Adrenal gland (tissue), 12 donors: ENCODE data around the gene WIPI1. TPM values are rescaled to one million over a fixed set of nuclear protein-coding genes. Genes with fewer than 3 reads are reported as not detected.

Source experiments
- DNase-seq, 7 donors: peaks; one replicate each; pipeline ENCODE4 v3.0.0-alpha.2; 2019 to 2020
- H3K27ac ChIP-seq, 5 donors: fragments of 200-600 bp; sonication (generic) in 4 of 5; 1 replicate in 3 of 5; 2 replicates in 2 of 5; pipeline versions ENCODE4 v1.5.1 to v1.8.0; 2016 to 2020; ENCODE audit warnings: mild to moderate bottlenecking in 1 of 5
- H3K27me3 ChIP-seq: fragments of 200-600 bp; 2 replicates; pipeline ENCODE4 v1.8.0; 2021
- H3K36me3 ChIP-seq, 2 donors: fragments of 200-600 bp; replicated peaks in 1 of 2; 1 replicate in 1 of 2; 2 replicates in 1 of 2; pipeline versions ENCODE4 v1.5.1 to v1.8.0; 2018 to 2022
- H3K4me1 ChIP-seq, 2 donors: fragments of 200-600 bp; replicated peaks in 1 of 2; 1 replicate in 1 of 2; 2 replicates in 1 of 2; pipeline versions ENCODE4 v1.5.1 to v1.8.0; 2018 to 2021
- H3K4me3 ChIP-seq, 4 donors: fragments of 200-600 bp; sonication (generic) in 3 of 4; one replicate each; pipeline ENCODE4 v1.5.1; 2016 to 2018
- H3K9me3 ChIP-seq, 3 donors: fragments of 200-600 bp; sonication (generic) in 1 of 3; replicated peaks in 1 of 3; 1 replicate in 2 of 3; 2 replicates in 1 of 3; pipeline versions ENCODE4 v1.5.1 to v1.8.0; 2016 to 2021
- POLR2A ChIP-seq, 2 donors: fragments of 450-650 bp; IDR thresholded peaks; one replicate each; pipeline ENCODE4 v1.6.1; 2017; ENCODE audit warnings: antibody characterized with exemption in 2 of 2, mild to moderate bottlenecking in 2 of 2, moderate library complexity in 1 of 2
- WGBS, 4 donors: extraction: QIAGEN DNeasy Blood & Tissue Kit in 2 of 4; methylation state at CpG; one replicate each; pipeline versions ENCODE4 v1.1.5 to v1.1.7; 2013 to 2017; 5-methylcytosine and 5-hydroxymethylcytosine counted together
- intact Hi-C, 2 donors: fragments of 100-400 bp; cut with DNase I; formaldehyde crosslinking; loops; one replicate each; pipeline versions ENCODE4 v1.14.1 to v1.15.0; 2022 to 2023
- polyA plus RNA-seq, 3 donors: library from polyadenylated mRNA; stranded (reverse); fragments of 200-250 nt in 2 of 3; fragments of 350-450 nt in 1 of 3; fragmentation: Illumina TruSeq in 1 of 3; extraction: RNeasy Lipid Tissue Mini Kit (QIAGEN cat#74804) in 1 of 3; gene quantifications; one replicate each; pipeline ENCODE4 v1.2.3, GENCODE V29; 2013 to 2014
- total RNA-seq, 9 donors: library from RNA; depleted of rRNA in 4 of 9; stranded (reverse); fragments of >200 nt in 4 of 9; fragments of 120-200 nt in 1 of 9; fragmentation: NEBNext Ultra II Directional in 1 of 9; extraction: Animal tissue kit (Norgen Biotek cat#: 25700) in 1 of 9; gene quantifications; one replicate each; pipeline versions ENCODE4 v1.1.0 to v1.2.4, GENCODE V29; 2013 to 2023
- TF ChIP-seq, protein P1 (sequence below), 6 experiments: fragments of 450-650 bp in 4 of 6; fragments of 200-600 bp in 2 of 6; sonication (generic) in 1 of 6; IDR thresholded peaks; 1 replicate in 5 of 6; 2 replicates in 1 of 6; pipeline versions ENCODE4 v1.5.1 to v1.8.0; 2016 to 2021; ENCODE audit warnings: antibody characterized with exemption in 6 of 6, mild to moderate bottlenecking in 2 of 6, moderate library complexity in 1 of 6
- donor health status: healthy with polysubstance abuse.
- donor health status: Bipolar disorder and iron deficiency.
- donor health status: DM: yes; HTN: yes; CAD: no.
- donor health status: DM: no; HTN: no; CAD: no.
- donor health status: DM: no; HTN: no; CAD: no.
- donor health status: DM: yes; HTN: yes; CAD: no.

WIPI1 gene
- total and polyA plus RNA-seq, 12 donors, result 19.3 to 148 (median 39.7) TPM

DNA sequence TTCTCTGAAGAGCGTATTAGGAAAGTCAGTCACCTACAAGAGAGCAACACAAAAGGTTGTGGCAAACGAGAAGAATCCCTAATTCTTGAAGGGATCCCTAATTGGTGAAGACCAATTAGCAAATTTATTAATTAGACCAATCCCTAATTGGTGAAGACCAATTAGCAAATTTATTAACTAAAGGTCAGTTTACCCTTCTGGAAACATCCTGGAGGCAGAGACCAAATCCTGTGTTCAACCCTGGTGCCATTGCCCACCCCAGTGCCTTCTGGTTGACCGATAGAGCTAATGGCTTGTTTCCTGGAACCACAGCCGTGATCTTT lies 74.2 kb downstream of the WIPI1 start:
- Histone ChIP-seq H3K4me3 (no peak overlapping the region), H3K36me3 (no peaks in the 10 kb centered on the region), H3K27me3 (no peaks in the 10 kb centered on the region), H3K27ac (peak overlapping the region in 1 of 5 donors; percentile 86), H3K9me3 (no peaks in the 10 kb centered on the region), H3K4me1 (peaks cover 9 to 28% of the 10 kb centered on the region in 2 donors)
- WGBS, 4 donors, result 70 to 85% (median 78%) methylated on average over 4 of the region's 4 CpGs
- DNase-seq, result no peak
- intact Hi-C loops, result loop anchor here in 1 of 2 donors (10.0 kb wide), 1 partner anchor 88 kb away; the partner anchor contains the start of genes ARSG and SLC16A6
- TF ChIP-seq POLR2A (IDR thresholded peaks at IDR 0.05), result no peak
- TF ChIP-seq, protein P1, sequence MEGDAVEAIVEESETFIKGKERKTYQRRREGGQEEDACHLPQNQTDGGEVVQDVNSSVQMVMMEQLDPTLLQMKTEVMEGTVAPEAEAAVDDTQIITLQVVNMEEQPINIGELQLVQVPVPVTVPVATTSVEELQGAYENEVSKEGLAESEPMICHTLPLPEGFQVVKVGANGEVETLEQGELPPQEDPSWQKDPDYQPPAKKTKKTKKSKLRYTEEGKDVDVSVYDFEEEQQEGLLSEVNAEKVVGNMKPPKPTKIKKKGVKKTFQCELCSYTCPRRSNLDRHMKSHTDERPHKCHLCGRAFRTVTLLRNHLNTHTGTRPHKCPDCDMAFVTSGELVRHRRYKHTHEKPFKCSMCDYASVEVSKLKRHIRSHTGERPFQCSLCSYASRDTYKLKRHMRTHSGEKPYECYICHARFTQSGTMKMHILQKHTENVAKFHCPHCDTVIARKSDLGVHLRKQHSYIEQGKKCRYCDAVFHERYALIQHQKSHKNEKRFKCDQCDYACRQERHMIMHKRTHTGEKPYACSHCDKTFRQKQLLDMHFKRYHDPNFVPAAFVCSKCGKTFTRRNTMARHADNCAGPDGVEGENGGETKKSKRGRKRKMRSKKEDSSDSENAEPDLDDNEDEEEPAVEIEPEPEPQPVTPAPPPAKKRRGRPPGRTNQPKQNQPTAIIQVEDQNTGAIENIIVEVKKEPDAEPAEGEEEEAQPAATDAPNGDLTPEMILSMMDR (IDR thresholded peaks at IDR 0.05), result no peak

- intact Hi-C loops, result loop anchor here in 1 of 2 donors (10.0 kb wide), 1 partner anchor 88 kb away; the partner anchor contains the start of genes ARSG and SLC16A6
- no peaks in the 10 kb centered on the region for H3K27me3 ChIP-seq
- H3K9me3 ChIP-seq, result no peaks in the 10 kb centered on the region
- no peaks in the 10 kb centered on the region for H3K36me3 ChIP-seq
- no peak for DNase-seq
- 91 to 98% (median 95%) methylated on average over 3 of the region's 3 CpGs for WGBS, 4 donors
- H3K4me3 ChIP-seq, result no peak overlapping the region
- peak overlapping the region in 1 of 5 donors; percentile 86 for H3K27ac ChIP-seq
- H3K4me1 ChIP-seq, result peaks cover 13 to 32% of the 10 kb centered on the region in 2 donors
- TF ChIP-seq POLR2A (IDR thresholded peaks at IDR 0.05), result no peak
- TF ChIP-seq, protein P1 (IDR thresholded peaks at IDR 0.05), result no peak
These were observed 74.7 kb downstream of the WIPI1 start for GRCh38 chr17:68382582-68383085.

GRCh38 chr17:68381076-68381900 lies 76.0 kb downstream of the WIPI1 start:
- H3K9me3 ChIP-seq, result no peaks in the 10 kb centered on the region

More at GRCh38 chr17:68381076-68381900, 76.0 kb downstream of the WIPI1 start:
- Histone ChIP-seq H3K36me3 (no peaks in the 10 kb centered on the region), H3K4me1 (peaks cover 21 to 37% of the 10 kb centered on the region in 2 donors), H3K4me3 (no peak overlapping the region), H3K27me3 (no peaks in the 10 kb centered on the region), H3K27ac (peak overlapping the region in 2 of 5 donors; percentile 8 to 44)
- TF ChIP-seq, protein P1 (IDR thresholded peaks at IDR 0.05), result no peak
- no peak for TF ChIP-seq POLR2A (IDR thresholded peaks at IDR 0.05)
- peak in 6 of 7 donors; percentile 47 to 79 (median 56) for DNase-seq
- WGBS, 4 donors, result 69 to 78% (median 76%) methylated on average over 15 of the region's 15 CpGs
- intact Hi-C loops, result loop anchor here in 1 of 2 donors (10.0 kb wide), 1 partner anchor 86 kb away; the partner anchor contains the start of genes ARSG and SLC16A6
